Measurements from ENCODE around the gene LRP4.

DNA sequence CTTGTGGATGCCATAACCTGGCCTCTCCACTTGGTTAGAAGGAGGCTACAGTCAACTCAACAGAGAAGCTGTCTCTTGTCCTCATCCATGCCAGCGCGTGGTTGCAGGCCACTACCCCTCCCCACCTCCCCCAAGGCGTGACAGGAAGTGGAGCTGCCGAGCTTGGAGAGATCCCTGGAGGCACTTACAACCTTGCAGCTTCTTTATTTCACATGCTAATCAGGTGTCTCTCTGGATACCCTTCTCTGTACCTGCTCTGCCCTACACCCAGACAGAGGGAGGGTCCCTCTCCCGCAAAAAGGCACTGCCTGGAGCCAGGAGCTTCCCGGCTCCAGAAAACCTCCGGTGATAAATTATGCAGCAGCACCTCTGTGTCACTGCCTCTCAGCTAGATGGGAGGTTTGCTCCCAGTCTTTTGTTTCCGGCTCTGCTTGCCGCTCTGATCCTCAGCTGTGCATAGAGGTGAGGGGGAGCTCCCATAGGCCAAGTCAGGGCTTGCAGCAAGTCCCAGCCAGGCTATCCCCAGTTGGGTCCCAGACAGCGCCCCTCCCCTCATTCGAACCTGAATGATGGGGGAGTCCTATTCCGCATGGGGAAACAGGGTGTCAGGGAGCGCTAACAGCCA is 5.7 kb downstream of the LRP4 start:
- TF ChIP-seq, protein P1, sequence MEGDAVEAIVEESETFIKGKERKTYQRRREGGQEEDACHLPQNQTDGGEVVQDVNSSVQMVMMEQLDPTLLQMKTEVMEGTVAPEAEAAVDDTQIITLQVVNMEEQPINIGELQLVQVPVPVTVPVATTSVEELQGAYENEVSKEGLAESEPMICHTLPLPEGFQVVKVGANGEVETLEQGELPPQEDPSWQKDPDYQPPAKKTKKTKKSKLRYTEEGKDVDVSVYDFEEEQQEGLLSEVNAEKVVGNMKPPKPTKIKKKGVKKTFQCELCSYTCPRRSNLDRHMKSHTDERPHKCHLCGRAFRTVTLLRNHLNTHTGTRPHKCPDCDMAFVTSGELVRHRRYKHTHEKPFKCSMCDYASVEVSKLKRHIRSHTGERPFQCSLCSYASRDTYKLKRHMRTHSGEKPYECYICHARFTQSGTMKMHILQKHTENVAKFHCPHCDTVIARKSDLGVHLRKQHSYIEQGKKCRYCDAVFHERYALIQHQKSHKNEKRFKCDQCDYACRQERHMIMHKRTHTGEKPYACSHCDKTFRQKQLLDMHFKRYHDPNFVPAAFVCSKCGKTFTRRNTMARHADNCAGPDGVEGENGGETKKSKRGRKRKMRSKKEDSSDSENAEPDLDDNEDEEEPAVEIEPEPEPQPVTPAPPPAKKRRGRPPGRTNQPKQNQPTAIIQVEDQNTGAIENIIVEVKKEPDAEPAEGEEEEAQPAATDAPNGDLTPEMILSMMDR (IDR thresholded peaks at IDR 0.05; ENCODE audit: insufficient read depth, low read length), result no peak
- no peak for TF ChIP-seq POLR2AphosphoS5 (IDR thresholded peaks at IDR 0.05; ENCODE audit: low read depth)
- TF ChIP-seq, protein P2, sequence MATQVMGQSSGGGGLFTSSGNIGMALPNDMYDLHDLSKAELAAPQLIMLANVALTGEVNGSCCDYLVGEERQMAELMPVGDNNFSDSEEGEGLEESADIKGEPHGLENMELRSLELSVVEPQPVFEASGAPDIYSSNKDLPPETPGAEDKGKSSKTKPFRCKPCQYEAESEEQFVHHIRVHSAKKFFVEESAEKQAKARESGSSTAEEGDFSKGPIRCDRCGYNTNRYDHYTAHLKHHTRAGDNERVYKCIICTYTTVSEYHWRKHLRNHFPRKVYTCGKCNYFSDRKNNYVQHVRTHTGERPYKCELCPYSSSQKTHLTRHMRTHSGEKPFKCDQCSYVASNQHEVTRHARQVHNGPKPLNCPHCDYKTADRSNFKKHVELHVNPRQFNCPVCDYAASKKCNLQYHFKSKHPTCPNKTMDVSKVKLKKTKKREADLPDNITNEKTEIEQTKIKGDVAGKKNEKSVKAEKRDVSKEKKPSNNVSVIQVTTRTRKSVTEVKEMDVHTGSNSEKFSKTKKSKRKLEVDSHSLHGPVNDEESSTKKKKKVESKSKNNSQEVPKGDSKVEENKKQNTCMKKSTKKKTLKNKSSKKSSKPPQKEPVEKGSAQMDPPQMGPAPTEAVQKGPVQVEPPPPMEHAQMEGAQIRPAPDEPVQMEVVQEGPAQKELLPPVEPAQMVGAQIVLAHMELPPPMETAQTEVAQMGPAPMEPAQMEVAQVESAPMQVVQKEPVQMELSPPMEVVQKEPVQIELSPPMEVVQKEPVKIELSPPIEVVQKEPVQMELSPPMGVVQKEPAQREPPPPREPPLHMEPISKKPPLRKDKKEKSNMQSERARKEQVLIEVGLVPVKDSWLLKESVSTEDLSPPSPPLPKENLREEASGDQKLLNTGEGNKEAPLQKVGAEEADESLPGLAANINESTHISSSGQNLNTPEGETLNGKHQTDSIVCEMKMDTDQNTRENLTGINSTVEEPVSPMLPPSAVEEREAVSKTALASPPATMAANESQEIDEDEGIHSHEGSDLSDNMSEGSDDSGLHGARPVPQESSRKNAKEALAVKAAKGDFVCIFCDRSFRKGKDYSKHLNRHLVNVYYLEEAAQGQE (IDR thresholded peaks at IDR 0.05; ENCODE audit: insufficient replicate concordance, low read depth), result no peak
- TF ChIP-seq GABPA (IDR thresholded peaks at IDR 0.05; ENCODE audit: low read depth), result no peak
- no peak; the same call in 1 of the 2 replicates for TF ChIP-seq SPI1 (IDR thresholded peaks at IDR 0.05; ENCODE audit: borderline replicate concordance, low read depth)
